ENCODE measurements around the gene MRAP2.
"Not testable (repeated sequence)": the region's sequence is repeated elsewhere in the genome, so short reads cannot be mapped to it uniquely, and the experiment has no call there.

Gene MRAP2

GRCh38 chr6:84035484-84035883 lies 1.9 kb downstream of the MRAP2 start:
- no peak for DNase-seq

DNA sequence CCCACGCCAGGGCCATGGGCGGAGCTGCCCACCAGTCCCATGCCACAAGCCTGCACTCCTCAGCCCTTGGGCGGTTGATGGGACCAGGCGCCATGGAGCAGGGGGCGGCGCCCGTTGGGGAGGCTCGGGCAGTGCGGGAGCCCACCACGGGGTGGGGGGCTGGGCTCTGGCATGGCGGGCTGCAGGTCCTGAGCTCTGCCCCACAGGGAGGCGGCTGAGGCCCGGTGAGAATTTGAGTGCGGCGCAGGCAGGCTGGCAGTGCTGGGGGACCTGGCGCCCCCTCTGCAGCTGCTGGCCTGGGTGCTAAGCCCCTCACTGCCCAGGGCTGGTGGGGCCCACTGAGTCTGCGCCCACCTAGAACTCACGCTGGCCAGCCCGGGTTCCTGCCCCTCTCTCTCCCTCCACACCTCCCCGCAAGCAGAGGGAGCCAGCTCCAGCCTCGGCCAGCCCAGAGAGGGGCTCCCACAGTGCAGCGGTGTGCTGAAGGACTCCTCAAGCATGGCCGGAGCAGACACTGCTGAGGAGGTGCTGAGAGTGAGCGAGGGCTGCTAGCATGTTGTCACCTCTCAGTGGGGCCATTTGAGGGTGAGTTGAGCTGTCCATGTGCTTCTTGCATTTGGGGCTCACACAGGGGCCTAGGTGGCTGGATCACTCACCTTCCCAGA lies 4.0 kb downstream of the MRAP2 start:
- no peak for DNase-seq

GRCh38 chr6:84042603-84043002 lies 9.0 kb downstream of the MRAP2 start:
- no peak for DNase-seq

DNA sequence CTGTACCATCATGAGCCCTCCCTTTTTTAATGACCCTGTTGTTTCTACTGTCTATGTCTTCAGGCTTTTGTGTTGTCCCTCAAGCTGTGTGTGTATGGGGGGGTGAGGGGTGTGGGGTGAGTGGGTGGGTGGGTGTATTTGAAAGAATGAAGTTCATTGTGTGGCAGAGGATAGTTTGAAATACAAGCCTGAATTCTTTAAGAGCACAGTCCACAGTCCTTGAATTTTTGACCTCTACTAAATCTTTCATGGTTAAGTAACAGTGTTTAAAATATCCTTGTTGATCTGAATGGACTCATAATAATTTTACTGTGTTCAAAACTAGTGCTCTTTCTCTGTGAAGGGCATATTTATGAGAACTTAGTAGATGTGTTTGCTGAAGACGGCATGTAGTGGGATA lies 10.0 kb downstream of the MRAP2 start:
- DNase-seq, result no peak

- DNase-seq, result no peak
Measured at GRCh38 chr6:84046755-84047154, 13.2 kb downstream of the MRAP2 start.

DNA sequence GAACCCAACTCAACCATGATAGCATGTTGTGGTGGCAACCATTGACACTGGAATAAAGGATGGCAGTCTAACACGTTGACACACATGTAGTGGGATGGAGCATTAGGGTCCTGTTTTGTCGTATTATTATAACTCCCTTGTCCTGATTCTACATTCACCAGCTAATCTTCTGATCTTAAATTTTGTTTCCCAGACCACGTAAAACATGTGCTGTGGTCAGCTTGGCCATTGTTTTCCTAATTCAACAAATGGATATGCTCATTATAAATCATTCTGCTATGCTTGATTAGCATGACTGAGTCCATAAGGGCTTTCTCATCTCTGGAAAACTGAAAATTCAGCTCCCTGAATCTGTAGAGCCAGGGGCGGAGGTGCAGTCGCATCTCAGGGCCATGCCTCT lies 15.0 kb downstream of the MRAP2 start:
- no peak for DNase-seq

GRCh38 chr6:84050408-84050807 lies 16.8 kb downstream of the MRAP2 start:
- DNase-seq, result no peak

DNA sequence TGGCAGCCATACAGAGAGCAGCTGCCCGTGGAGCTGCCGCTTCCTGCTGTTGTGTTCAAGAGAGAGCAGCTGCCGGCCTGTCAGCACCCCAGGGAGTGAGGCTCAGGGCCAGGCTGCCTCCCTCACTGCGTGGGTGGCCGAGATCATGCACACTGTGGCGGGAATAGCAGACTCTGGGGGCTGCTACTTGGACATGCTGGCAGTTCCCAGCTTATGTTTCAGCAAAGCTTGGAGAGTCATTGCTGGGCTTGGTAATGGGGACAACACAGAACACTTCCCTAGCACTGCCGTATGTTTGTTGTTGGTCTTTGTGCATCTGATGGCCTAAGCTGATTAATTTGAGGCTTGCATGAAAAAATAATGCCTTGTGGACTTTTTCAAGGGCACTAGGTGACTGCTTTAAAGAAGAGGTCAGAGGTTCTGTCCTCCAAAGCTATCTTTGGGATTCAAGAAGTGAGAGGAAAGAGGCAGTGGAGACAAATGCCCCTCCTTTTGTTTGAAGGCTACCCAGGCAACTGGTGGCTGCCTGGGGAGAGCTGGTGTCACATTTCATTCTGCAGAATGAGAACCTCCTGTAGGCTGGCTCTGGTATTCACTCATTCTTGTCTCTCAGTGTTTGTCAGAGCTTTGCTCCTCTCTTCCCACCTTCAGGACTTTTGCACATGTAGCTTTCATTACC lies 18.8 kb downstream of the MRAP2 start:
- no peak for DNase-seq

- DNase-seq, result no peak
Measured at GRCh38 chr6:84052883-84053241, 19.3 kb downstream of the MRAP2 start.

- DNase-seq, result no peak
Measured at GRCh38 chr6:84055647-84056046, 22.1 kb downstream of the MRAP2 start.

DNA sequence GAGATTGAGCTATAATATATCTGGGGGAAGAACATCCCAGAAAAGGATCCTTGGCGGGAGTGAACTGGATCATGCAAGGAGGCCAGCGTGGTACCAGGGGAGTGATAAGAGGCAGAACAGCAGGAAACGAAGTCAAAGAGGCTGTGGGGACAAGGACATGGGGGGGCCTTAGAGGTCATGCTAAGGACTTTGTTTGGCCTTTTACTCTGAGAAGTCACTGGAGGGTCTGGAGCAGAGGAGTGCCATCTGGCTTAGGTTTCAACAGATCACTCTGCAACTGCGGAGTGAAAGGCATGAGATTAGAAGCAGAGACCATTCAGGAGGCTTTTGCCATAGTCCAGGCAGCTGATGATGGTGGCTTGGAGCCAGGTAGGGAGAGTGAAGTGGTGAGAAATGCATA lies 24.3 kb downstream of the MRAP2 start:
- no peak for DNase-seq

GRCh38 chr6:84059082-84059481 lies 25.5 kb downstream of the MRAP2 start:
- no peak for DNase-seq

GRCh38 chr6:84061174-84061573 lies 27.6 kb downstream of the MRAP2 start:
- no peak for DNase-seq

DNA sequence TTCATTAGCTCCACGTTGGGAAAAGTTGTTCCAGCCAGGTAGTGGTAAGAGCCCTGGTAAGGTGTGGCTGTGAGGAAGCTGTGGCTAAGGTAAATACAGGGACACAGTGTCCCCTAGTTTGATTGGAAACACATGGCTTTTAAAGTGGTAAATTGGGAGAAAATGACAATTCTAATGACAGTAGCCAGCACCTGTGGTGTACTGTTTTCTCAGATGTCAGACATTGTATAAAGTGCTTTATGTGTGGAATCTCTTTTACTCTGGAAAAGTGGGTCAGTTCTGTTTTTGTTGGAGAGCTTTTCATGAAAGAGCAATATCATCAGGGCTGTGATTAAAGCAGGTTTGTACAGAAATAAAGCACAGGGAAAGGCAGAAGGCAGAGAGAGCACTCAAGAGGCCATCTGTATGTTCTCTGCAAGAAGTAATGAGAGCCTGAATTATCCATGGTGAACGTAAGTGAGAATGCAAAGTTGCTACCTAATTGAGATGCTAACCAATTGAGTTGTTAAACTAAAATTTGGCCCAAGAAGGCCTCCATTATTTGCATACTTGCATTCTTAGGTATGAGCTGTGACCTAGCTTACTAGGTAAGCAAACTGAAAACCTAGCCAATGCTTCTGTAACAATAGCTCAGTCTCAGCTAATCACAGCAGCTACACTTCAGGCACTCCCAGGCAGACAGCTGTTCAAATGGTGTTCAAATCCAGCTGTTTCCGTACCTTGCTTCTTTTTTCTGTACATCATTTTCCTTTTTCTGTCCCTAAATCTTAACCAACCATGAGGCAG lies 28.2 kb downstream of the MRAP2 start:
- no peak for DNase-seq

DNA sequence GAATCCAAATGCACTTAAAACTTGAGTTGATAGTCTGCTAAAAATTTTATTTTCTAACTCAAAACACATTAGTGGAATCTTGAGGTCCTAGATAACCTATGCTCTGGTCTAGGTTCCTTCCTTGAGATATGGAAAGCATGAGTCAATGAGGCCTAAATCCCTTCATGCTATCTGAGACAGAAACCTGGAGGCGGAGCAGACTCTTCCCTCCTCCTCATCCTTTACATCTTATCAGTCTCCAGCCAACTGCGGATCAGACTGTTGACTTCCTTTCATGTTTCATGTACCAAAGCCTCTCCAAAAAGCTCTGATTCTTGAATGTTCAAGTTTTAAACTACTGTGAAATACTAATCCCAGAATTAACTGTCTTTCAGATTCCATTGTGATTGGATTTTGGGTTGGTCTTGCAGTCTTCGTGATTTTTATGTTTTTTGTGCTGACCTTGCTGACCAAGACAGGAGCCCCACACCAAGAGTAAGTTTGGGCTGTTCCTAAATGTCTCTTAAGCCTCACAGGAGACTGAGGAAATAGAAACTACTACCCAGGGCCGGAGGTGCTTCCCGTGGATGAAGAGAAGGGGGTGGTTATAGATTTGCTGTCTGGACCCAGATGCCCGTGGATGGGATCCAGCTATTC lies 29.1 kb downstream of the MRAP2 start:
- no peak for DNase-seq

DNA sequence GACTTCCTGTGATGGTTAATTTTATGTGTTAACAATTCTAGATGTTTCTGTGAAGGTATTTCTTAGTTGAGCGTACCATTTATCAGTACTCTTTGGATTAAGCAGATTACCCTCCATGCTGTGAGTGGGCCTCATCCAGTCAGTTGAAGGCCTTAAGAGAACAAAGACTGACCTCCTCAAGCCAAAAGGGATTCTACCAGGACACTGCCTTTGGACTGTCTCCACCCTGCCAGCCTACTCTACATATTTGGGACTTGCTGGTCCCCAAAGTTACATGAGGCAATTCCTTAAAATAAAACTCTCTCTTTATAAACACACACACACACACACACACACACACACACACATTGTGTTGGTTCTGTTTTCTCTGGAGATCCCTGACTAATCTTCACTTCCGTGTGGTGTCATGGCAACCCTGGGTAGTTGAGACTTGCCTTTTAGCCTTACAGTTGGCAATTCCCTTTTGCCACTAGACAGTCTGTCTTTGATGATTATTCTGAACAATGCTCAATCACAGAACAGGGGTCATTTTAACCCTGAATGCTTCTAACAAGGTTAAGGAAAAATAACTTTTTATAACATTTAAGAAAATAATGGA lies 32.2 kb downstream of the MRAP2 start:
- no peak for DNase-seq

DNA sequence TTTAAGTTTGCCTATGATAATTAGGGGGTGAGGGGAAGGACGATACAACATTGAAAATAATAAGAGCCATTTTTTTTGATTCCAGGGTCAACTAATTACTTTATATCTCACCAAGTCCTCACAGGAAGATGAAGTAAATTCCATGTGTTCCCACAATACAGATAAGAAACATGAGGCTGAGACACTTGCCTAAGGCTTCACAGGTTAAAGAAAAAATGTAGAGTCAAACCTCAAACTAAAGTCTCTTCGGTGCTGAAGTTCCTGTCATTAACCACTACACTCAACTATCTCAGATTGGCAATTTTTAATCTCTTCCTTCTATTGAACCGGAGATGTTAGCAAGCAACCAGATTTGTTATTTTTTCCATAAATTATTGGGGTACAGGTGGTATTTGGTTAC lies 33.0 kb downstream of the MRAP2 start:
- no peak for DNase-seq

DNA sequence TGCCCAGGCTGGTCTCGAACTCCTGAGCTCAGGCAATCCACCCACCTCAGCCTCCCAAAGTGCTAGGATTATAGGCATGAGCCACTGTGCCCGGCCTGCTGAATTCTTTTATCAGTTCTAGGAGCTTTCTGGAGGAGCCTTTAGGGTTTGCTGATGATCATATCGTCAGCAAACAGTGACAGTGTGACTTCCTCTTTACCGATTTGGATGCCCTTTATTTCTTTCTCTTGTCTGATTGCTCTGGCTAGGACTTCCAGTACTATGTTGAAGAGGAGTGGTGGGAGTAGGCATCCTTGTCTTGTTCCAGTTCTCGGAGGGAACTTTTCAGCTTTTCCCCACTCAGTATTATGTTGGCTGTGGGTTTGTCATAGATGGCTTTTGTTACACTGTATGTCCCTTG lies 35.3 kb downstream of the MRAP2 start:
- not testable (repeated sequence) for DNase-seq

- no peak for DNase-seq
Measured at GRCh38 chr6:84072442-84072997, 38.9 kb downstream of the MRAP2 start.

- no peak for DNase-seq
Measured at GRCh38 chr6:84074988-84075781, 41.6 kb downstream of the MRAP2 start.

- DNase-seq, result no peak
Measured at GRCh38 chr6:84077645-84078044, 44.1 kb downstream of the MRAP2 start.

DNA sequence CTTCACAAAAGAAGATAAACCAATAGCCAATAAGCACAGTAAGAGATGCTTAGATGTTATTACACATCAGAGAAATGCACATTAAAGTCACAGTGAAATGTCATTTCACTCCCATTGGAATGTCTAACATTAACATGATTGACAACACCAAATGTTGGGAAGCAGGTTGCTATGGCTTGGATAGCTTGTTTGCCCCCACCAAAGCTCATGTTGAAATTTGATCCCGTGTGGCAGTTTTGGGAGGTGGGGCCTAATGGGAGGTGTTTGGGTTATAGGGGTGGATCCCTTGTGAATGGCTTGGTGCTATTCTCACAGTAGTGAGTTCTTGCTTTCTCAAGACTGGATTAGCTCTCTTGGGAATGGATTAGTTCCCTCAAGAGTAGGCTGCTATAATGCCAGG lies 44.8 kb downstream of the MRAP2 start:
- DNase-seq, result no peak

Measured in activated effector memory CD4-positive, alpha-beta T cell treated with anti-CD3 and anti-CD28 coated beads, Interleukin-2, amount 50 U/mL, for 16 hours (primary cell).